Ovary (tissue), 9 donors: Measurements from ENCODE around the gene COMMD7. TPM values are rescaled to one million over a fixed set of nuclear protein-coding genes. Genes with fewer than 3 reads are reported as not detected.
"Not testable (repeated sequence)": the region's sequence is repeated elsewhere in the genome, so short reads cannot be mapped to it uniquely, and the experiment has no call there.

Source experiments
- DNase-seq, 5 donors: peaks; one replicate each; pipeline ENCODE4 v3.0.0-alpha.2; 2019 to 2020
- H3K27ac ChIP-seq, 2 donors: fragments of 200-600 bp; one replicate each; pipeline versions ENCODE4 v1.5.1 to v1.8.0; 2019 to 2022
- H3K27me3 ChIP-seq: fragments of 200-600 bp; one replicate; pipeline ENCODE4 v1.8.0; 2022
- H3K36me3 ChIP-seq: fragments of 200-600 bp; sonication (generic); one replicate; pipeline ENCODE4 v1.5.1; 2019
- H3K4me1 ChIP-seq: one replicate; pipeline ENCODE4 v1.8.1; 2013; ENCODE audit warnings: mild to moderate bottlenecking, moderate library complexity; ENCODE audit not compliant: insufficient read depth
- H3K4me3 ChIP-seq: fragments of 200-600 bp; sonication (generic); one replicate; pipeline ENCODE4 v1.5.1; 2017
- H3K9me3 ChIP-seq, 2 donors: fragments of 200-600 bp in 1 of 2; sonication (generic) in 1 of 2; one replicate each; pipeline versions ENCODE4 v1.5.1 to v1.8.1; 2013 to 2019; ENCODE audit warnings: mild to moderate bottlenecking in 1 of 2, moderate library complexity in 1 of 2
- EP300 ChIP-seq: sonication (generic); formaldehyde crosslinking; IDR thresholded peaks from one replicate; pipeline ENCODE4 v1.6.1; 2017; ENCODE audit warnings: antibody characterized with exemption
- POLR2A ChIP-seq: fragments of 450-650 bp; IDR thresholded peaks from one replicate; pipeline ENCODE4 v1.6.1; 2017; ENCODE audit warnings: antibody characterized with exemption, mild to moderate bottlenecking, moderate library complexity
- WGBS, 3 donors: extraction: QIAGEN DNeasy Blood & Tissue Kit in 1 of 3; methylation state at CpG; one replicate each; pipeline versions ENCODE4 v1.1.5 to v1.1.7; 2013 to 2017; 5-methylcytosine and 5-hydroxymethylcytosine counted together
- intact Hi-C, 4 donors: fragments of 100-400 bp; cut with DNase I; formaldehyde crosslinking; loops; one replicate each; pipeline versions ENCODE4 v1.11.0 to v1.15.1; 2022 to 2023
- polyA plus RNA-seq, 2 donors: library from polyadenylated mRNA; stranded (reverse); fragments of 200-250 nt in 1 of 2; fragments of 350-450 nt in 1 of 2; fragmentation: Illumina TruSeq in 1 of 2; extraction: RNeasy Lipid Tissue Mini Kit (QIAGEN cat#74804) in 1 of 2; gene quantifications; one replicate each; pipeline ENCODE4 v1.2.3, GENCODE V29; 2013 to 2014
- total RNA-seq, 7 donors: library from RNA; depleted of rRNA in 2 of 7; stranded (reverse); fragments of >200 nt in 2 of 7; fragmentation: NEBNext Ultra II Directional in 3 of 7; extraction: Animal tissue kit (Norgen Biotek cat#: 25700) in 3 of 7; gene quantifications; one replicate each; pipeline versions ENCODE4 v1.1.0 to v1.2.4, GENCODE V29; 2016 to 2023
- TF ChIP-seq, protein P1 (sequence below), 3 donors: fragments of 450-650 bp in 2 of 3; fragments of 200-600 bp in 1 of 3; IDR thresholded peaks; one replicate each; pipeline versions ENCODE4 v1.5.1 to v1.8.0; 2016 to 2022; ENCODE audit warnings: antibody characterized with exemption in 3 of 3, mild to moderate bottlenecking in 1 of 3
- donor health status: DM: no; HTN: no; CAD: no; lungs with moderate emphysema.
- donor health status: DM: no; HTN: no; CAD: no.
- donor health status: Bipolar disorder and iron deficiency.
- donor health status: DM: yes; HTN: yes; CAD: no.
- donor health status: DM: no; HTN: no; CAD: no.
- donor health status: DM: yes; HTN: yes; CAD: no.

Gene COMMD7
- total and polyA plus RNA-seq, 9 donors: 14.2 to 51.8 (median 26.3) TPM

GRCh38 chr20:32727683-32728082, 15.6 kb downstream of the COMMD7 start:
- H3K9me3 ChIP-seq: no peaks in the 10 kb centered on the region
- no peak for DNase-seq
- peaks cover 3% of the 10 kb centered on the region for H3K4me1 ChIP-seq
- H3K4me3 ChIP-seq: no peak overlapping the region
- 23 to 36% (median 33%) methylated on average over 7 of the region's 7 CpGs for WGBS, 3 donors
- H3K36me3 ChIP-seq: no peaks in the 10 kb centered on the region
- intact Hi-C loops: no loop called here
- H3K27ac ChIP-seq: no peak overlapping the region
- TF ChIP-seq, protein P1, sequence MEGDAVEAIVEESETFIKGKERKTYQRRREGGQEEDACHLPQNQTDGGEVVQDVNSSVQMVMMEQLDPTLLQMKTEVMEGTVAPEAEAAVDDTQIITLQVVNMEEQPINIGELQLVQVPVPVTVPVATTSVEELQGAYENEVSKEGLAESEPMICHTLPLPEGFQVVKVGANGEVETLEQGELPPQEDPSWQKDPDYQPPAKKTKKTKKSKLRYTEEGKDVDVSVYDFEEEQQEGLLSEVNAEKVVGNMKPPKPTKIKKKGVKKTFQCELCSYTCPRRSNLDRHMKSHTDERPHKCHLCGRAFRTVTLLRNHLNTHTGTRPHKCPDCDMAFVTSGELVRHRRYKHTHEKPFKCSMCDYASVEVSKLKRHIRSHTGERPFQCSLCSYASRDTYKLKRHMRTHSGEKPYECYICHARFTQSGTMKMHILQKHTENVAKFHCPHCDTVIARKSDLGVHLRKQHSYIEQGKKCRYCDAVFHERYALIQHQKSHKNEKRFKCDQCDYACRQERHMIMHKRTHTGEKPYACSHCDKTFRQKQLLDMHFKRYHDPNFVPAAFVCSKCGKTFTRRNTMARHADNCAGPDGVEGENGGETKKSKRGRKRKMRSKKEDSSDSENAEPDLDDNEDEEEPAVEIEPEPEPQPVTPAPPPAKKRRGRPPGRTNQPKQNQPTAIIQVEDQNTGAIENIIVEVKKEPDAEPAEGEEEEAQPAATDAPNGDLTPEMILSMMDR (IDR thresholded peaks at IDR 0.05): no peak
- TF ChIP-seq EP300: no peak
- no peak for TF ChIP-seq POLR2A
- H3K27me3 ChIP-seq: no peaks in the 10 kb centered on the region

DNA sequence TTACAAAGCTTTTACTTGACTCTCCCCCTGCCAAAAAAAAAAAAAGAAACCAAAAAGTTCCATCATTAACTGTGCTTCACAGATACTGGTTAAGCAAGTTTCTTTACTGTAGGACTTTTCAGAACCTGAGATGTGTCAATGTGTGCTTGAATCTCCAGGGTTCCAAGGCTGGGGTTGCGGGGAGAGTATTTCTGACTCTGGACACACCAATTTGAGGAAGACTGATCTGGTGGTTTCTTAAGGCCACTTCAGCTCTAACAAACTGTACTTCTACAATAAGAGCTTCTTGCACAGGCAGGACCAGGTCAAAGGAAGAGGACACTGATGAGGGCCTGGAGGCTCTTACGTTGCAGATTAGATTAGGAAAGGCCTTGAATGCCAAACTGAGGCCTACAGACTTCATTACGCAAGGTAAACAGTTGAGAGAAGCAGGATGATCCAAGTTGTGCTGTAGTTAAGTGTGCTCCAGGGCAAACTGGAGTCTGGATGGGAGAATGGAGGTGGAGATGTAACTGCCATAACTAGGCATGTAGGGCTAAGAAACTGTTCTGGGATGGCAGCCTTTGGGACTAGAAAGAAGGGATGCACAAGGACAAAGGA, 24.4 kb downstream of the COMMD7 start:
- intact Hi-C loops: no loop called here
- WGBS, 3 donors: 54 to 82% (median 63%) methylated on average over 3 of the region's 3 CpGs
- Histone ChIP-seq H3K4me1 (no peaks in the 10 kb centered on the region), H3K27me3 (no peaks in the 10 kb centered on the region), H3K36me3 (no peaks in the 10 kb centered on the region), H3K27ac (no peak overlapping the region), H3K9me3 (no peaks in the 10 kb centered on the region), H3K4me3 (no peak overlapping the region)
- TF ChIP-seq, protein P1 (IDR thresholded peaks at IDR 0.05): no peak
- TF ChIP-seq POLR2A (no peak), EP300 (no peak)
- DNase-seq: no peak

GRCh38 chr20:32711346-32711745, 31.9 kb downstream of the COMMD7 start:
- H3K4me3 ChIP-seq: no peak overlapping the region
- H3K27me3 ChIP-seq: no peaks in the 10 kb centered on the region
- no peaks in the 10 kb centered on the region for H3K36me3 ChIP-seq
- no peak overlapping the region for H3K27ac ChIP-seq
- intact Hi-C loops: no loop called here
- TF ChIP-seq, protein P1 (IDR thresholded peaks at IDR 0.05): no peak
- TF ChIP-seq POLR2A: no peak
- H3K4me1 ChIP-seq: peaks cover 1% of the 10 kb centered on the region
- DNase-seq: no peak
- 88 to 93% (median 89%) methylated on average over 4 of the region's 4 CpGs for WGBS, 3 donors
- no peaks in the 10 kb centered on the region for H3K9me3 ChIP-seq

DNA sequence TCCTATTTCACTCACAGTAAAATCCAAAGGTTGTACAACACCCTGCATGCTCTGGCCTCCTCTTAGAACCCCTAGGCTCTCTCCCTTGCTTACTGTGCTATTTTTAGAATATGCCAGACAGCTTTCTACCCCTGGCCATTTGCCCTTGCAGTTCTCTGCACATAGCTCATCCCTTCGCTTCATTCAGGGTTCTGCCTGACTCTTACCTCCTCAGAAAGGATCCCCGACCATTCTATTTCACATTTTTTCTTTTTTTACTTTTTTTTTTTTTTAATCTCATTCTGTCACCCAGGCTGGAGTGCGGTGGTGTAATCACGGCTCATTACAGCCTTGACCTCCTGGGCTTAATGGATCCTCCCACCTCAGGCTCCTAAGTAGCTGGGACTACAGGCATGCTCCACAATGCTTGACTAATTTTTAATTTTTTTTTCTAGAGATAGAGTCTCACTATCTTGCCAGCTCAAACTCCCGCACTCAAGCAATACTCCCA, 33.6 kb downstream of the COMMD7 start:
- H3K36me3 ChIP-seq: no peaks in the 10 kb centered on the region
- peaks cover 1% of the 10 kb centered on the region for H3K4me1 ChIP-seq
- DNase-seq: peak in 4 of 5 donors; percentile 26 to 43 (median 37)
- 13 to 27% (median 24%) methylated on average over 5 of the region's 5 CpGs for WGBS, 3 donors
- H3K9me3 ChIP-seq: no peaks in the 10 kb centered on the region
- no peak overlapping the region for H3K4me3 ChIP-seq
- TF ChIP-seq EP300 (no peak), POLR2A (no peak)
- TF ChIP-seq, protein P1 (IDR thresholded peaks at IDR 0.05): no peak
- intact Hi-C loops: no loop called here
- H3K27me3 ChIP-seq: no peaks in the 10 kb centered on the region
- H3K27ac ChIP-seq: no peak overlapping the region

DNA sequence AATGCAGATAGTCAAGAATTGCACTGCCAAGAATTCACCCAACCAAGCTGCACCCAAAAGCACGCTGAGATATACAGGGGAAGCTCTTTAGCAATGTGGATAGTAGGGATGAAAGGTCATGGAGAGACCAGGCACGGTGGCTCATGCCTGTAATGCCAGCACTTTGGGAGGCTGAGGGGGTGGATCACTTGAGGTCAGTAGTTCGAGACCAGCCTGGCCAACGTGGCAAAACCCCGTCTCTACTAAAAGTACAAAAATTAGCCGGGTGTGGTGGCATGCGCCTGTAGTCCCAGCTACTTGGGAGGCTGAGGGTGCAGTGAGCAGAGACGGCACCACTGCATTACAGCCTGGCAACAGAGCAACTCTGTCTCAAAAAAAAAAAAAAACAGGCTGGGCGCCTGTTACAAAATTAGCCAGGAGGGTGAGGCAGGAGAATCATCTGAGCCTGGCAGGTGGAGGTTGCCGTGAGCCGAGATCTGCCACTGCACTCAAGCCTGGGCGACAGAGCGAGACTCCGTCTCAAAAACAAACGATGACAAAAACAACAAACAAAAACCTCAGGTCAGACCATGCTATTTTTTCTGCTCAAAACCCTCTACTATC, 34.1 kb downstream of the COMMD7 start:
- H3K4me1 ChIP-seq, intact Hi-C loops, DNase-seq, H3K27me3 ChIP-seq, H3K9me3 ChIP-seq, H3K36me3 ChIP-seq, H3K27ac ChIP-seq, H3K4me3 ChIP-seq: not testable (repeated sequence)
- WGBS, 3 donors: 68 to 80% (median 74%) methylated on average over 15 of the region's 15 CpGs
